GM21717 (cell line): ENCODE results near the gene IL12RB1.

Experiments used
- ATAC-seq: cut with Tn5 transposase; IDR thresholded peaks from one replicate; pipeline ENCODE4 v1.9.1; 2021; ENCODE audit warnings: mild to moderate bottlenecking, moderate library complexity; ENCODE audit not compliant: unreplicated experiment

IL12RB1 gene

GRCh38 chr19:18086590-18087138 lies at the start of gene IL12RB1:
TSS of gene IL12RB1 (minus strand) at chr19:18086934. CDS start at chr19:18086823, 111 bp downstream.
- ATAC-seq, result no peak

- no peak for ATAC-seq
Observed at GRCh38 chr19:18135712-18136584, 49.2 kb upstream of the IL12RB1 start.

GRCh38 chr19:18131841-18132596 lies 45.3 kb upstream of the IL12RB1 start:
- no peak for ATAC-seq

GRCh38 chr19:18130523-18131242 lies 43.9 kb upstream of the IL12RB1 start:
- no peak for ATAC-seq

GRCh38 chr19:18128805-18129204 lies 42.1 kb upstream of the IL12RB1 start:
- ATAC-seq, result no peak

GRCh38 chr19:18128044-18128443 lies 41.3 kb upstream of the IL12RB1 start:
- no peak for ATAC-seq

GRCh38 chr19:18126097-18126496 lies 39.4 kb upstream of the IL12RB1 start:
- no peak for ATAC-seq

GRCh38 chr19:18123819-18124218 lies 37.1 kb upstream of the IL12RB1 start:
- no peak for ATAC-seq

- no peak for ATAC-seq
Observed at GRCh38 chr19:18122860-18123795, 36.4 kb upstream of the IL12RB1 start.

- no peak for ATAC-seq
Observed at GRCh38 chr19:18122424-18122823, 35.7 kb upstream of the IL12RB1 start.

GRCh38 chr19:18121166-18121565 lies 34.4 kb upstream of the IL12RB1 start:
- ATAC-seq, result no peak

- ATAC-seq, result no peak
Observed at GRCh38 chr19:18120127-18120526, 33.4 kb upstream of the IL12RB1 start.

- ATAC-seq, result no peak
Observed at GRCh38 chr19:18119717-18120105, 33.0 kb upstream of the IL12RB1 start.

GRCh38 chr19:18119013-18119716 lies 32.4 kb upstream of the IL12RB1 start:
- no peak for ATAC-seq

GRCh38 chr19:18118420-18119012 lies 31.8 kb upstream of the IL12RB1 start:
- no peak for ATAC-seq

- ATAC-seq, result peak; percentile 68
Observed at GRCh38 chr19:18117692-18118378, 31.1 kb upstream of the IL12RB1 start.

GRCh38 chr19:18117364-18117691 lies 30.6 kb upstream of the IL12RB1 start:
- no peak for ATAC-seq

GRCh38 chr19:18114483-18114882 lies 27.7 kb upstream of the IL12RB1 start:
- no peak for ATAC-seq

GRCh38 chr19:18113827-18114226 lies 27.1 kb upstream of the IL12RB1 start:
- no peak for ATAC-seq
